MM.1S (cell line): ENCODE measurements around the gene IQGAP1.
"Not testable (repeated sequence)": the region's sequence is repeated elsewhere in the genome, so short reads cannot be mapped to it uniquely, and the experiment has no call there.

Experiments
- DNase-seq: peaks from one replicate; pipeline ENCODE4 v3.0.0-alpha.2; 2015
- H2AFZ ChIP-seq: fragments of 300-600 bp; sonication (generic); 2 replicates; pipeline ENCODE4 v1.6.0; 2016; ENCODE audit warnings: antibody characterized with exemption, low read length
- H3F3A ChIP-seq: fragments of 300-600 bp; sonication (generic); 2 replicates; pipeline ENCODE4 v1.6.1; 2016; ENCODE audit warnings: mild to moderate bottlenecking, antibody characterized with exemption, low read length, moderate library complexity, mixed read lengths; ENCODE audit not compliant: insufficient read depth
- H3K27ac ChIP-seq: fragments of 300-600 bp; sonication (generic); 2 replicates; pipeline ENCODE4 v1.5.1; 2016; ENCODE audit warnings: mild to moderate bottlenecking, low read length
- H3K27me3 ChIP-seq: fragments of 300-600 bp; sonication (generic); replicated peaks from 2 replicates; pipeline ENCODE4 v1.6.0; 2016; ENCODE audit warnings: low read length; ENCODE audit not compliant: insufficient read depth
- H3K36me3 ChIP-seq: fragments of 300-600 bp; sonication (generic); replicated peaks from 2 replicates; pipeline ENCODE4 v1.6.1; 2016; ENCODE audit warnings: mild to moderate bottlenecking, low read length, mixed read lengths; ENCODE audit not compliant: insufficient read depth
- H3K4me1 ChIP-seq: fragments of 300-600 bp; sonication (generic); 2 replicates; pipeline ENCODE4 v1.6.1; 2016; ENCODE audit warnings: low read length, mixed read lengths
- H3K4me2 ChIP-seq: fragments of 300-600 bp; sonication (generic); 2 replicates; pipeline ENCODE4 v1.6.0; 2016; ENCODE audit warnings: low read depth, low read length
- H3K4me3 ChIP-seq: fragments of 300-600 bp; sonication (generic); 2 replicates; pipeline ENCODE4 v1.5.1; 2016; ENCODE audit warnings: low read length, mixed read lengths
- H3K79me2 ChIP-seq: fragments of 300-600 bp; sonication (generic); 2 replicates; pipeline ENCODE4 v1.6.1; 2016; ENCODE audit warnings: mixed run types, low read length, mixed read lengths
- H3K9ac ChIP-seq: fragments of 300-600 bp; sonication (generic); 2 replicates; pipeline ENCODE4 v1.6.1; 2016; ENCODE audit warnings: low read length, mixed read lengths
- H3K9me2 ChIP-seq: fragments of 300-600 bp; sonication (generic); replicated peaks from 2 replicates; pipeline ENCODE4 v1.6.1; 2016; ENCODE audit warnings: mild to moderate bottlenecking, low read length, mixed read lengths; ENCODE audit not compliant: insufficient read depth
- H3K9me3 ChIP-seq: fragments of 300-600 bp; sonication (generic); replicated peaks from 2 replicates; pipeline ENCODE4 v1.6.1; 2016; ENCODE audit warnings: mild to moderate bottlenecking, low read length, mixed read lengths; ENCODE audit not compliant: insufficient read depth
- H4K20me1 ChIP-seq: fragments of 300-600 bp; sonication (generic); 2 replicates; pipeline ENCODE4 v1.6.1; 2016; ENCODE audit warnings: mild to moderate bottlenecking, low read length, moderate library complexity, mixed read lengths; ENCODE audit not compliant: insufficient read depth
- EZH2 ChIP-seq: fragments of 300-600 bp; sonication (generic); optimal IDR thresholded peaks from 2 replicates; pipeline ENCODE3; 2017; ENCODE audit warnings: low read depth, mild to moderate bottlenecking, antibody characterized with exemption, low read length, mixed read lengths
- EZH2phosphoT487 ChIP-seq: fragments of 300-600 bp; sonication (generic); IDR thresholded peaks from 2 replicates; pipeline ENCODE4 v1.6.1; 2018; ENCODE audit warnings: antibody characterized with exemption, low read length
- TF ChIP-seq, protein P1 (sequence below): fragments of 300-600 bp; sonication (generic); IDR thresholded peaks from 2 replicates; pipeline ENCODE4 v1.5.1; 2016; ENCODE audit warnings: antibody characterized with exemption, low read length, mixed read lengths

Gene IQGAP1

DNA sequence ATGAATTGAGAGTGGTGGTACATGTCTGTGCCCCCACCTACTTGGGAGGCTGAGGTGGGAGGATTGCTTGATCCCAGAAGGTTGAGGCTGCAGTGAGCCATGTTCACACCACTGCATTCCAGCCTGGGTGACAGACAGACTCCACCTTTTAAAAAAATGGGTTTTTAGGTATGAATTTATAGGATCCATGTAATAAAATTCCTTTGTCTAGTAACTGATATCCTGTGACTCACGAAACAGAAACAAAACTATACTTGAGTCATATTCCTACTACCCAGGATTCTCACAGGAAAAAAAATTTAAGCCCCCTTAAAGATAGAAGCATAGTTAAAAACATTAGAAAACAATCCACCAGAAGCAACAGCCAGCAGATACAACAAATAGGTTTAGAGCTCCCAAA is 131.6 kb downstream of the IQGAP1 start:
- H3K4me1 ChIP-seq, result peaks cover 6% of the 10 kb centered on the region
- no peaks in the 10 kb centered on the region for H3K79me2 ChIP-seq
- no peak for DNase-seq
- no peak overlapping the region for H2AFZ ChIP-seq
- TF ChIP-seq EZH2 (no peak), EZH2phosphoT487 (no peak)
- TF ChIP-seq, protein P1, sequence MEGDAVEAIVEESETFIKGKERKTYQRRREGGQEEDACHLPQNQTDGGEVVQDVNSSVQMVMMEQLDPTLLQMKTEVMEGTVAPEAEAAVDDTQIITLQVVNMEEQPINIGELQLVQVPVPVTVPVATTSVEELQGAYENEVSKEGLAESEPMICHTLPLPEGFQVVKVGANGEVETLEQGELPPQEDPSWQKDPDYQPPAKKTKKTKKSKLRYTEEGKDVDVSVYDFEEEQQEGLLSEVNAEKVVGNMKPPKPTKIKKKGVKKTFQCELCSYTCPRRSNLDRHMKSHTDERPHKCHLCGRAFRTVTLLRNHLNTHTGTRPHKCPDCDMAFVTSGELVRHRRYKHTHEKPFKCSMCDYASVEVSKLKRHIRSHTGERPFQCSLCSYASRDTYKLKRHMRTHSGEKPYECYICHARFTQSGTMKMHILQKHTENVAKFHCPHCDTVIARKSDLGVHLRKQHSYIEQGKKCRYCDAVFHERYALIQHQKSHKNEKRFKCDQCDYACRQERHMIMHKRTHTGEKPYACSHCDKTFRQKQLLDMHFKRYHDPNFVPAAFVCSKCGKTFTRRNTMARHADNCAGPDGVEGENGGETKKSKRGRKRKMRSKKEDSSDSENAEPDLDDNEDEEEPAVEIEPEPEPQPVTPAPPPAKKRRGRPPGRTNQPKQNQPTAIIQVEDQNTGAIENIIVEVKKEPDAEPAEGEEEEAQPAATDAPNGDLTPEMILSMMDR, result no peak
- no peaks in the 10 kb centered on the region for H3K36me3 ChIP-seq
- no peaks in the 10 kb centered on the region for H3K9me2 ChIP-seq
- no peak overlapping the region for H3K9ac ChIP-seq
- no peak overlapping the region for H3K4me3 ChIP-seq
- H3F3A ChIP-seq, result peaks cover 9% of the 10 kb centered on the region
- no peaks in the 10 kb centered on the region for H3K9me3 ChIP-seq
- no peak overlapping the region for H3K4me2 ChIP-seq
- H4K20me1 ChIP-seq, result no peaks in the 10 kb centered on the region
- H3K27ac ChIP-seq, result no peak overlapping the region
- H3K27me3 ChIP-seq, result no peaks in the 10 kb centered on the region

GRCh38 chr15:90520365-90520764 is 132.3 kb downstream of the IQGAP1 start:
- no peak for DNase-seq
- Histone ChIP-seq H3K27ac (no peak overlapping the region), H3K27me3 (no peaks in the 10 kb centered on the region), H3K9me2 (no peaks in the 10 kb centered on the region), H3K9me3 (no peaks in the 10 kb centered on the region), H3K4me1 (peaks cover 10% of the 10 kb centered on the region), H2AFZ (no peak overlapping the region), H3K9ac (no peak overlapping the region), H3K4me3 (no peak overlapping the region), H3K36me3 (no peaks in the 10 kb centered on the region), H3K79me2 (no peaks in the 10 kb centered on the region), H3F3A (peaks cover 11% of the 10 kb centered on the region), H4K20me1 (no peaks in the 10 kb centered on the region), H3K4me2 (no peak overlapping the region)
- TF ChIP-seq EZH2phosphoT487 (no peak), EZH2 (no peak)
- TF ChIP-seq, protein P1, result no peak

- no peak overlapping the region for H3K9ac ChIP-seq
- H3K4me2 ChIP-seq, result no peak overlapping the region; the same call in 1 of the 2 replicates
- peaks cover 10% of the 10 kb centered on the region for H3K4me1 ChIP-seq
- H3K27me3 ChIP-seq, result no peaks in the 10 kb centered on the region
- no peak overlapping the region; the same call in 1 of the 2 replicates for H3K27ac ChIP-seq
- H3F3A ChIP-seq, result peaks cover 11% of the 10 kb centered on the region
- H3K4me3 ChIP-seq, result no peak overlapping the region
- DNase-seq, result no peak
- H3K9me2 ChIP-seq, result no peaks in the 10 kb centered on the region
- H3K36me3 ChIP-seq, result no peaks in the 10 kb centered on the region
- no peaks in the 10 kb centered on the region for H4K20me1 ChIP-seq
- TF ChIP-seq EZH2 (no peak), EZH2phosphoT487 (no peak)
- TF ChIP-seq, protein P1, result no peak
- no peaks in the 10 kb centered on the region for H3K79me2 ChIP-seq
- H3K9me3 ChIP-seq, result no peaks in the 10 kb centered on the region
- no peak overlapping the region for H2AFZ ChIP-seq
Measured at GRCh38 chr15:90523373-90523772, 135.3 kb downstream of the IQGAP1 start.

GRCh38 chr15:90524018-90524803 is 136.2 kb downstream of the IQGAP1 start:
- not testable (repeated sequence) for H4K20me1 ChIP-seq, H3K9me3 ChIP-seq, H3K79me2 ChIP-seq, H3K27me3 ChIP-seq, H3K36me3 ChIP-seq, H3K4me3 ChIP-seq, H3K9me2 ChIP-seq
- peak; percentile 70 for DNase-seq
- Histone ChIP-seq H3F3A (peaks cover 11% of the 10 kb centered on the region), H3K4me1 (peaks cover 11% of the 10 kb centered on the region), H2AFZ (peak overlapping the region; percentile 24), H3K9ac (peak overlapping the region; percentile 16; the same call in 1 of the 2 replicates), H3K4me2 (peak overlapping the region; percentile 53; the same call in 1 of the 2 replicates), H3K27ac (peak overlapping the region; percentile 68; the same call in 1 of the 2 replicates)
